Bronchial epithelial cell (primary cell): ENCODE results near the gene NDUFA7. TPM values are rescaled to one million over a fixed set of nuclear protein-coding genes. Genes with fewer than 3 reads are reported as not detected.

Experiments used
- DNase-seq: peaks from one replicate; pipeline ENCODE4 v3.0.0-alpha.2; 2010; ENCODE audit warnings: low read depth
- FAIRE-seq: peaks from 2 replicates; lab custom pipeline; 2011; peaks lifted over from hg19 to GRCh38; lab: Jason Lieb, UNC
- H3K27me3 ChIP-seq: 2 replicates; pipeline ENCODE4 v1.5.1; 2011; ENCODE audit warnings: low read length; ENCODE audit not compliant: control insufficient read depth, insufficient read depth
- H3K36me3 ChIP-seq: 2 replicates; pipeline ENCODE4 v1.5.1; 2011; ENCODE audit warnings: low read length; ENCODE audit not compliant: control insufficient read depth, insufficient read depth
- H3K4me3 ChIP-seq: 2 replicates; pipeline ENCODE4 v1.5.1; 2011; ENCODE audit warnings: mild to moderate bottlenecking, low read depth, low read length, control low read depth
- CTCF ChIP-seq: IDR thresholded peaks from 2 replicates; pipeline ENCODE4 v1.5.1; 2011; ENCODE audit warnings: mild to moderate bottlenecking, moderate library complexity, low read length, control low read depth, inconsistent platforms; ENCODE audit not compliant: insufficient read depth, severe bottlenecking
- total RNA-seq: library from RNA; depleted of rRNA; stranded (reverse); fragments of >200 nt; gene quantifications from 2 replicates; pipeline ENCODE4 v1.2.1, GENCODE V29; 2014

NDUFA7 gene
- total RNA-seq, 1 donor from 2014 or later = 14.7 TPM

- peak; percentile 37 for TF ChIP-seq CTCF
- peak; percentile 41 for DNase-seq
- no peaks in the 10 kb centered on the region for H3K27me3 ChIP-seq
- peak within 1 kb of the TSS; percentile 53 for H3K4me3 ChIP-seq
- FAIRE-seq = no peak
- H3K36me3 ChIP-seq = no peaks in the 10 kb centered on the region
Observed at GRCh38 chr19:8363803-8364771, 42.9 kb upstream of the NDUFA7 start, which contains the start of gene ANGPTL4. ANGPTL4 (plus strand) TSS chr19:8364155; CDS start chr19:8364322, 167 bp downstream.

- peak; percentile 99 for DNase-seq
- Histone ChIP-seq H3K27me3 (no peaks in the 10 kb centered on the region), H3K4me3 (no peak overlapping the region), H3K36me3 (no peaks in the 10 kb centered on the region)
- FAIRE-seq = peak; percentile 100
- TF ChIP-seq CTCF = no peak
Observed at GRCh38 chr19:8361921-8362793, 41.0 kb upstream of the NDUFA7 start.

GRCh38 chr19:8360196-8360595 lies 39.0 kb upstream of the NDUFA7 start:
- DNase-seq (no peak), FAIRE-seq (no peak)
- H3K27me3 ChIP-seq = no peaks in the 10 kb centered on the region
- TF ChIP-seq CTCF = no peak
- H3K4me3 ChIP-seq = no peak overlapping the region
- H3K36me3 ChIP-seq = no peaks in the 10 kb centered on the region

- FAIRE-seq (no peak), DNase-seq (no peak)
- Histone ChIP-seq H3K4me3 (no peak overlapping the region), H3K36me3 (no peaks in the 10 kb centered on the region), H3K27me3 (no peaks in the 10 kb centered on the region)
- TF ChIP-seq CTCF = no peak
Observed at GRCh38 chr19:8358948-8359347, 37.8 kb upstream of the NDUFA7 start.

- Histone ChIP-seq H3K4me3 (no peak overlapping the region), H3K27me3 (no peaks in the 10 kb centered on the region), H3K36me3 (no peaks in the 10 kb centered on the region)
- DNase-seq (no peak), FAIRE-seq (no peak)
- no peak for TF ChIP-seq CTCF
Observed at GRCh38 chr19:8357007-8357521, 35.9 kb upstream of the NDUFA7 start.
